DMS 273 (cell line): ENCODE results near the gene MAP3K20.

ENCODE experiments used
- DNase-seq: peaks from one replicate; lab custom pipeline; 2025; ENCODE audit not compliant: unreplicated experiment; lab: John Stamatoyannopoulos, UW

Gene MAP3K20

GRCh38 chr2:173223871-173224270 is 148.2 kb downstream of the MAP3K20 start:
- DNase-seq = no peak

- no peak for DNase-seq
Observed at GRCh38 chr2:173226899-173227698, 151.5 kb downstream of the MAP3K20 start.

DNA sequence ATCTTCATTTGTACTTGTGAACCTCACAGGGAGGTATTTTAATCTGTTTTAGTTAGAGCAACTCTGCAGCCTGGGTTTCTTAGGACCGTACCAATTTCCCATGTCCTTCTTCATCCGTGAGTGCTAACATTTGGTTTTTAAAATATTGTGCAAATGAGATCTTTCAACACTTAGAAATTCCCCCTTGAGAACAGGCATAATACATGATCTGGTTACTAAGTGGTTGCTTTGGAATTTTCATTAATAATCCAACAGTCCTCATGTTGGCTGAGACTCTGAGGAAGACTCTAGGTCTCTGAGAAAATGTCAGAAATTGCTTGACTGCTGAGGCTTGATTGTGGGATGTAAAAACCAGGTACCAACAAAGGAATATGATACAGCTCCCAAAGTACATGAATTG is 153.4 kb downstream of the MAP3K20 start:
- no peak for DNase-seq

DNA sequence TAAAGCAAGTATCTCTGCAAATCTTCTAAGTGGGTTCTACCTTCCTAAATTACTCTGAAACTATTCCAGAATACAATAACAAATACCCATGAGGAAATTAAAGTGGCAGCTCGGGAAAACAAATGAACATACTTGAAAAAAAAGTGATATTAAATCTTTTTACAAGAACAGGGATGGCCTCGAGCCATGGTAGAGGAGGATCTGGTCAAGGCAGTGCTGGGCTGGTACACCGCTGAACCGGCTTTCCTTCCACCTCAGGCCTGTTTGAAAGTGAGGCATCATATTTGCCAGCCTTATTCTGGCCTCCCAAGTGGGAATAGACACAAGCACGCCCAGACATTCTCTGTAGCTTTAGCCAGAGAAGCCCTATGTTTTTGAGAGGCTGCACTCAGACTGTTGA is 154.5 kb downstream of the MAP3K20 start:
- no peak for DNase-seq

DNA sequence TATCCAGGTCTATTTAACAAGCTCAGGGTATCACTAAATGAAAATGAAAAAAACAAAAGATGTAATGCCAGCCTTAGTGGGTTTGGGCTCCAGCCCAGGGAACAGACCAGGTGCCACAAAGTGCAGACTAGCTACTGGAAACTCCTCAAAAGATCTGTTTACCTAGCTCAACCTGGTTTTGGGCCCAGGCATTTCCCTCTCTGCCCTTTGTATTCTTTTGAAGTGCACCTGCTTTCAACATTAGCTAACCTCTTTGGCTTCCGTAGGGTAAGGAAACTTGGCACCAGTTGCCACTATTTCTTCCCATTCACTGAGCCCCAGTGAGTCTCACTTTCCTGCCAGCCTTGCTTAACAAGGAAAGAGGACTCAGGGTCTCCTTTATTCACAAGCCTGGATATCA is 155.4 kb downstream of the MAP3K20 start:
- no peak for DNase-seq

GRCh38 chr2:173231465-173231864 is 155.8 kb downstream of the MAP3K20 start:
- DNase-seq = no peak

DNA sequence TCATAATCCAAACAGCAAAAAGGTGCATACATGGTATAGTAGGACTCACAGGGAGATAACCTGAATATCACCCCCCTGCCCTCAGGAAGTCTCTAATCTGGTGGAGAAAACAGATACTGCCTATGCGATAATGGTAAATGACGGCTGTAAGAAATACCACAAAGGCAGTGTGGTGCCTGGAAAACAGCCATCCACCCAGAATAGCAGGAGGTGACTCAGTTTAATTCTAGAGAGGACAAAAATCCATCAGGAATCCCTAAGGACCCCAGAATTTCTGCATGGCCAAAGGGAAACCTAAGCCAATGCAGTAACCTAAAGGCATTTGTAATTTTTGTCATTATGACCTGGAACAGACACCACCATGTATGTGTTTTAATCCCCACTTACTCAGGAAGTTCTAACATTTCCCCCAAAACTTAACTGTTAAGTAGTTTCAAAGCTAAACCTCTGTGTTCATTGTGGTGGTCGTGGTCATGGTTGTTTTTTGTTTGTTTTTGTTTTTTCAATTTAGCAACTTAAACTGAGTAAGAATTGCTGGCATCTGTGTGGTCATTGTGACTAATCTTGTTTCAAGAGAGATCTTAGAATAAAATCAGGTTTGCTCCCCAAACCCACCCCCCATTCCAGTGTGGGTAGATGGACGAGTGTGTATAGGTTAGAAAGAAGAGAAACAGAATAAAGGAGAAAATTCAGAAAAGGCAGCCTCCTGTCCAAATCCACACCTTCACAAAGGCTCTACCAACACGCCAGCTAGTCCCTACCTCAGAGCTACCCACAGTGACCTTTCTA is 157.5 kb downstream of the MAP3K20 start:
- no peak for DNase-seq

GRCh38 chr2:173235947-173236803 is 160.5 kb downstream of the MAP3K20 start:
- no peak for DNase-seq

- DNase-seq = no peak
Observed at GRCh38 chr2:173238385-173238784, 162.7 kb downstream of the MAP3K20 start.

GRCh38 chr2:173238831-173239230 is 163.2 kb downstream of the MAP3K20 start:
- DNase-seq = no peak

- no peak for DNase-seq
Observed at GRCh38 chr2:173239644-173240043, 164.0 kb downstream of the MAP3K20 start.

- DNase-seq = no peak
Observed at GRCh38 chr2:173240083-173240482, 164.4 kb downstream of the MAP3K20 start.

DNA sequence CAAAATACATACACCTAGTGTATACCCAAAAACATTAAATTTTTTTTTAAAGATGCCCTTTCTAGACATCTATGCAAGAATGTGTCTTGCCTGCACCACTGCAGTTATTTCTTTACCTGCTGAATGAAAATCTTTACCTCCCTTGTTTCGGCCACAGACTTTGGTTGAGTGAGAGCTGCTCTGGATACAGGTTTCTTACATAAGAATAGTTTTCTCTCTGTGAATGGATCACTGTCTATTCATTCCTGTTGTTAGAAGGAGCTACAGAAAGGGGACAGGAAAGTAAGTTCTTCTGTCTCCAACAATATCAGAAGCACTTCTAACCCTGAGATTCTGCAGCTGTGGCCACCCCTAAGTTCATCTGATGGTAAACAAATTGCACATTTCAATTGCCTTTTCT is 166.0 kb downstream of the MAP3K20 start:
- DNase-seq = no peak

- DNase-seq = no peak
Observed at GRCh38 chr2:173247156-173247555, 171.5 kb downstream of the MAP3K20 start.

- DNase-seq = no peak
Observed at GRCh38 chr2:173248381-173248780, 172.7 kb downstream of the MAP3K20 start.

- DNase-seq = peak; percentile 80
Observed at GRCh38 chr2:173249661-173250641, 174.3 kb downstream of the MAP3K20 start.

GRCh38 chr2:173251225-173251624 is 175.6 kb downstream of the MAP3K20 start:
- no peak for DNase-seq

GRCh38 chr2:173252581-173252980 is 176.9 kb downstream of the MAP3K20 start:
- no peak for DNase-seq

DNA sequence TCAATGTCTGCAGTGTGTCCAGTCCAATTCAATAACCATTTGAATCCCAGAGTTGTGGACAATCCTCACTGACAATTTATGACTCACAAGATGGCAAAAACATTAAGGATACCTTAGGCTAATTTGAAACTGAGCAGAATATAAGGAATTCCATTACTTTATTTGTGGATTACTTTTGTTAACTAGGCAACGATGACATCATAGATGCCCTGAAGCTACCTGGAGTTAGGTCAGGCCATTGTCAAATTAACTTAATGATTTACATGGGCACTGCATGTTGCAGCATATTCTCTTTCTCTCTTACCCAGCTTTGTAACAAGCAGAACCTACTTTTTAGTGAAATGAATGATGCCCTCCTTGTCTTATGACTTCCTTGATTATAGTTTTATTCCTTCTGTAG is 179.0 kb downstream of the MAP3K20 start:
- DNase-seq = no peak

DNA sequence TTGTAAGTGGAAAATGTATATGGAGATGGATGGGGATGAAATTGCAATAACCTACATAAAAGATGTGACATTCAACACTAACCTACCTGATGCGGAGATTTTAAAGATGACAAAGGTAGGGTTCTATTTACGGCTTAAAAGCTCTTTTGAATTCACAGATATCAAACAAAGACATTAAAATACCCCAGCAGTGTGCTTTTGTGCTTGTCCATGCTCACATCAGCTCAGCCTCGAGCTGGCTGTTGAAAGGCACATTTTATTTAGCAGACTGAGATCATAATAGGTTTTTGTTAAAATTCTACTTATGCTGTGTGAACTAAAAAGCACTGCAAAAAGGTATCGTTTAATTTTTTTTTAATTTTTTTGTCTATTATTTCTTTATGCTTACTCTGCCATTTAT is 183.1 kb downstream of the MAP3K20 start:
- no peak for DNase-seq
